GM21737 (cell line): ENCODE measurements around the gene COL20A1.
"Not testable (repeated sequence)": the region's sequence is repeated elsewhere in the genome, so short reads cannot be mapped to it uniquely, and the experiment has no call there.

ENCODE experiments used
- ATAC-seq: cut with Tn5 transposase; IDR thresholded peaks from one replicate; pipeline ENCODE4 v1.9.1; 2021; ENCODE audit warnings: mild to moderate bottlenecking, moderate library complexity; ENCODE audit not compliant: unreplicated experiment

Gene COL20A1

DNA sequence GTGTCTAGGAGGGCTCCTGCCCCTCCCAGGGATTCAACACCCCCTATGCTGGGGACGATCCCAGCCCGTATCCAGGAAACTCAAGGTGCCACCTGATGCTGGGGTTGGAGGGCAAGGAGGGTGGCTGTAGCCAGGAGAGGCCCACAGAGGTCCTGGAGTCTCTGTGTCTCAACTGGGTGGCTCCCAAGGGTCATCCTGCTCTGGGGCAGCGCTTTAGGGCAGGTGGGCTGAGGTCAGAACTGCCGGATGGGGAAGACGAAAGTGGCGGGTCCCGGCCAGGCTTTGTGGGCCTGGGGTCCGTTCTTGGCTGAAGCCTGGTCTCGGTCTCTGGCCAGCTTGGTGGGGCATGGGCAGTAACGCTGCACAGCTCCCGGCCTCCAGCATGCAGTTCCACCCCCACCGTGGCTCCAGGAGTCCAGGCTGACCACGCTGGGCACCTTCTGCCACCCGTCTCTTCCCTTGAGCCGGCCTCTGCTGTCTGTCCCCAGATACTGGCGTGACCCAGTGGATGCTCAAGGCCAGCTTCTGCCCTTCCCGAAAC is 2.8 kb upstream of the COL20A1 start:
- ATAC-seq: no peak

DNA sequence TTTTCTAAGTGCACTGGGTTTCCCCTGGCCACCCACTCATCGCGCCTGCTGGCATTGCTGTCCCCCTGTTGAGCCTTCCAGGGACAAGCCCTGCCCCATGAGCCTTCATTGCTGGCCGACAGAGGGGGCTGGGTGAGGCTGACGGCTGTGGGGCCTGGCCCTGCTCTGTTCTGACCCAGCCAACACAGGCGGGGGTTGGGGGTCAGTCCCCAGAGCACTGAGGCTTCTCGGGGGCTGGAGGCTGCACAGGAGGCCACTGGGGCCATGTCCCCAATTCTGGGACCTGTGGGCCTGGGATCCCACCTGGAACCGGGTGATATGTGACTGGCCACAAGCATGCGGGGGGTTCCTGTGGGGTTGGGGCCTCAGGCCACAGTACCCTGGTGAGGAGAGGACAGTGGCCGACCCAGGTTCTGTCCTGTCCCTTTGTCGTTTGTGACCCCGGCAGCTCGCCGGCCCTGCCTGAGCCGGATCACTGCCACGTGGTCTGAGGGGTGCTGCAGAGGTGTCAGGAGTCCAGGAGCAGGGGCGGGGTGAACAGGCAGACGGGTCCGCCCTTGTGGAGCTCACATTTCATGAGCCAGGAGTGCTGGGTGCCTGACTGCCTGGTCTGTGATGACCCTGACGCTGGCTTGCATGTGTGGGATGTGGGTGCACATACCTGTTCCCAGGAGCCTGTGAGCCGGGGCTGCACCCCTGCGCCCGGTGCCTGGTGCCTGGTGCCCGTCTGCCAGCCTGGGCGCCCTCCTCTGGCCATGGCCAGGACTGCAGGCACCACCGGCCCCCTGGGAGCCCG is 2.1 kb upstream of the COL20A1 start:
- ATAC-seq: no peak

DNA sequence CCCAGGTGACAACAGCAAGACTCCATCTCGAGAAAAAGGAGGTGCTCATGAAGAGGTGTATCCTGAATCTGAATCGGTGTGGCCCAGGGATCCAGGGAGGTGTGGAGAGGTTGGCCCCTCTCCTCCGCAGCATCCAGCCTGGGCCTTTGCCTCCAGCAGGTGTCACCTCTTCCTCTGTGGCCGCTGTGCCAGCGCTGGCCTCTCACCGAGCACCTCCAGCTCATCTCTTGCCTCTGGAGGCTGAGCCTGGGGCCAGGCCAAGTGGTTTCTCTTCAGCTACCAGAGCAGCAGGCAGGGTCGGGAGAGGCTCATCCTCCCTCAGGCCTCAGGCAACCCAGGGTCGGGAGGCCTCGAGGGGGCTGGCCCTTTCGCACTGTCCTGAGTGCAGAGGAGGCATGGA is 1.2 kb upstream of the COL20A1 start:
- no peak for ATAC-seq

DNA sequence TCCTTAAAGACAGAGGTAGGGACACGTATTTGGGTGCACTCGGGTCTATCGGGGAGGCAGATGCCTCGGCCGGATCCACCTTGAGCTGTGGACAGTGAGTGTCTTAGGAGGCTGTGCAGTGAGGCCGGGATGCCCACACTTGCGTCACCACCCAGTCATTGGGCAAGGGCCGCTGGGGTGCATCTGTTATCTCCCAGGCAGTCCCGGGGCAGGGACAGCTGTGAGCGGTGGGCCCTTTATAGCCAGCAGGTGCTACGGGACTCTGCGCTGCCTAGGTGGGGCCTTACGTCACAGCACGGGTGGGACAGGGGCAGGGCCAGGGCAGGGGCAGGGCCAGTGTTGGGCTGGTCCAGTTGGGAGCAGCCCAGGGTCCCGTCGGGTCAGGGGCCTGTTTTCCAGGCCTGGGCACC is 689 bp upstream of the COL20A1 start:
- no peak for ATAC-seq

DNA sequence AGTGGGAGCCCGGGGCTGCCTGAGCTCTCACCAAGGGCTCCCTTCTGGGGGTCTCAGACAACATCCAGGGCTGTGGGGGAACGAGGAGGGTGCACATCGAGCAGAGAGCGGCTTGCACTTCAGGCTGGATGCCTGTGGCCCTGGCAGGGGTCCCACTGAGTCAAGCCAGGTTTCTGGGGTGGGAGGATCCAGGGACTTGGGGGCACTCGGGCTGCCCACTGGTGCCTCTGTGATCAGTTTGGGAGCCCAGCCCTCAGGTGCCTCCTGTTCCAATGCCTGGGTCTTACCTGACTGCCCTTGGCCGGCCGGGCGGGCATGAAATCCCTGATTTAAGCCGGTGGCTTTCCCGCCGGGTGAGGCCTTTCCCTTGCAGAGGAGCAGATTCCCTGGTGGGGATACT is 470 bp downstream of the COL20A1 start:
- no peak for ATAC-seq

DNA sequence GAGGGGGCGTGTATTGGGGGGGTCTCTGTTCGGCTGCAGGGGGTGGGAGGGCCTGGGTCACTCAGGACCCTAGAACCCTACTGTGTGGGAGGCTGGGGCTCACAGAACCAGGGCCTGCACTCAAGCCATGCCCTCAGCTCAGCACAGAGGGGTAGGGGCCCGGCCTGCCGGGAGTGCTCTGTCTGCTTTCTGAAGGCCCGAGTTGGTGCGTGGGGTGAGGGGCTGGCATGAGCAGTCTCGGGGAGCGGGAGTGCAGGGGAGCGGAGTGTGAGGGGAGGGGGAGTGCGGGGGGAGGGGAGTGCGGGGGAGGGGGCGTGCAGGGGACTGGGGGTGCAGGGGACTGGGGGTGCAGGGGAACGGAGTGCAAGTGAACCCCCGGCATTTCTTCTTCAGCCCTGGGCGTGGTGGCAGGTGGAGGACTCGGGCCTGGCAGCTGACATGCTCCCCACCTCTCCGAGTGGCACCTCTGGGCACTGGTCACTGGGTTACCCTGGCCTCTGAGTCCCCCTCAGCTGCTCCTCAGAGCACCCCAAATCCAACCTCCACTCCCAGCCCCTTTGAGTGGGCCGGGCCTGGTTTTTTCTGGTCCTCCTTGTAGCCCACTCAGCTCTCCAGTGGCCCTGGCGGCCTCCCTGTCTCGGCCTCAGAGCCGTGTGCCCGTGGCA is 1.0 kb downstream of the COL20A1 start:
- no peak for ATAC-seq

DNA sequence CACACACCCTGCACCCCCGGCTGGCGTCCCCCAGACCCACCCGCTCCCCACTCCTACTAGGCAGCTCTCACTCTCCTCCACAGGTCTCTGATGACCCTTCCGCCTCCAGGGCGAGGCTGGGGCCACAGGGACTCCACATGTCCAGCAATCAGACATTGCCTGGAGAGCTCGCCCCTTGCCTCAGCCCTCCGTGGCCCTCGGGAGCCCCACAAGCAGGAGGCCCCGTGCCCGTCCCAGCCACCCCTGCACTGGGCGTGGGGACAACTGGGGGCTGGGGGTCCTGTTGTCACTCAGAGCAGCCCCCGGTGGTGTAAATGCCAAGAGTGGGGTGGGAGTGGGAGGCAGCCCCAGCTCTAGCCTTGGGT is 1.5 kb downstream of the COL20A1 start:
- no peak for ATAC-seq

DNA sequence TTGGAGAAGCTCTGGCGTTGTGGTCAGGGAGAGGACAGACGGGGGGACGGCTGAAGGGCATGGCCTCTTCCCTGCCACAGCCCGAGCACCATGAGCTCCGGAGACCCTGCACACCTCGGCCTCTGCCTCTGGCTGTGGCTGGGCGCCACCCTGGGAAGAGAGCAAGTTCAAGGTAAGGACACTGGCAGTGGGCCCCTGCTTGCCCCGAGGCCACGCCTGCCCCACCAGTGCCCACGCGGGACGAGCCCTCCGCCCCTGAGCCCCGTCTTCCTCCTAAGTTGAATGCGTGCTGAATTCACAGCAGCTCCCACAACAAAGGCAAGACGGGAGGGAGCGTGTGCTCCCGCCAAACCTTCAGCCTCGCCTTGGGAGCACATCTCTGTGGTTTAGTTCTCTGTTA is 2.0 kb downstream of the COL20A1 start:
- ATAC-seq: no peak

DNA sequence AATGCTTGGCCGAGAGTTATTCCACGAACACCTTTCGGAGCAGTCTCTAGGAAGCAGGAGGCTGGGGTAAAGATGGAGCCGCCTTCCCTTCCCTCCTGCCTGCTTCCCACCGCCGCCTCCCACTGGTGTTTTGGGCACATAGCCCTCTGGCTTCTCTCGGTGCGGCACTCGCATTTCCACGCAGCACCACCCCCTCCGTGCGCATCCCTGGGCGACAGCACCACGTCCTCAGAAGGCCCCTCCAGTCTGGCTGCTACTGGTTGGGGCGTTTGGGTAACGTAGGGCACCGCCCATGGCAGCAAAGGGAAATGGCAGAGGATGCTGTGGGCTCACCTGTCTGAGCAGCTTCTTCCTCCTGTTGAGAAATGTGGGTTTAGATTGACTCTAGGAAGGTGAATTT is 2.4 kb downstream of the COL20A1 start:
- no peak for ATAC-seq

DNA sequence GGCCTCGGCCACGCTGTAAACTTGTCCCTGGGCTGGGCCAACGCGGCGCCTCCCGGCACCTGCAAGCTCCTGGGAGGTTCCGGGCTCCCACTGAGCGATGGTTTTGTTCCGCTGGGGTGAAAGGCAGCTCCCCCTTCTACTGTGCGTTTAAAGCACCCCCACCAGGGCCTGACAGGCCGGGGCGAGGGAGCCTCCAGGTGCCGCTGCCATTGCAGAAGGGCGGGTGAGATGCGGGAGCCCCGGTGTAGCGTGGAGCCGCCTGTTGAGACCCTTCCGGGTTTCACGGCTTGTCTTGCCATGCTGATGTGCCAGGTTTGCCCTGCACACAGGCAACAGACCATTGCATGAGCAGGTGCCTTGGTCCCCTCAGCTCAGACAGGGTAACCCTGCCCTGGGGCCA is 2.9 kb downstream of the COL20A1 start:
- ATAC-seq: no peak

DNA sequence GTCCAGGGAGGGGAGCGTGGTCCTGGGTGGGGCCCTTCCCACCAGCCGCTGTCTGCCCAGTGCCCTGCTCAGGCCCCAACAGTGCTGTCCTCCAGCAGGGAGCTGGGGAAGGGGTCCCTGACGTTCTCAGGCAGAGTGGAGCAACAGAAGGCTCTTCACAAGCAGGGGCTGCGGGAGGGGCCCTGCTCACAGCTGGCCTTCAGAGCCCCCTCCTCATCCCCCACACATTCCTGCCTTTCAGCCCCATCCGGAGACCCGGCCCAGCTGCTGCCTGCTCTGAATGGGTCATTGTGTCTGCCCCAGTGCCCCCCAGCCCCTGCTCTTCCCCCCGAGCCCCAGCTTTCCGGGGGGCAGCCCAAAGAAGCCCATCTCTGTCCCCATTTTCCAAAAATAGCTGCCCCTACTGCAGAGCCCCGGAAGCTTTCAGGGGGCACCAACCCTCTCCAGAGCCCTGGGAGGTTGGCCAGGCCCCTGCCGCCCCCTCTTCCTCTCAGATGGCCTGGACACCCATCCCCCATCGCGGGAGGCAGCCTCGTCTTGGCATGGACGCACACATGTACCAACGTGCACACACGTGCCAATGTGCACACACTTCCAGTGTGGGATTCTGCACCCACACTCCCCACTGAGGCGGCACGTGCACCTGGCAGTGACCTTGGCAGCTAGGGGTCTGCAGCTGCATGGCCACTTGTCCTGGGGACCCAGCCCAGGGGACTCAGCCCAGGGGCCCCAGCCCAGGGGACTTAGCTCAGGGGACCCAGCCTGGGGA is 3.7 kb downstream of the COL20A1 start:
- no peak for ATAC-seq

DNA sequence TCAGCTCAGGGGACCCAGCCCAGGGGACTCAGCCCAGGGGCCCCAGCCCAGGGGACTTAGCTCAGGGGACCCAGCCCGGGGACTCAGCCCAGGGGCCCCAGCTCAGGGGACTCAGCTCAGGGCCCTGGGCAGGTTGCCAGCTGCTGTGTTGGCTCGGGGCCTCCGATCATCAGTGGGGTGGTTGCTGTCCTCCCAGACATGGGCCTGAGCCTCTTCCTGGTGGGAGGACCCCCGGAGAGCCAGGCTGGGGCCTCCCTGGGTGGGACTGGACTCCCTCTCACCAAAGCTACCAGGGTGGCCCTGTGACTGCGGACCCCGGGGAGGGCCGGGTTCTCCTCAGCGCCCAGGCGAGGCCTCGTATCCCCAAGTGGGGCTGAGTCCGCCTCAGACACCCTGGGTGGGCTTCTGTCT is 4.4 kb downstream of the COL20A1 start:
- ATAC-seq: no peak

DNA sequence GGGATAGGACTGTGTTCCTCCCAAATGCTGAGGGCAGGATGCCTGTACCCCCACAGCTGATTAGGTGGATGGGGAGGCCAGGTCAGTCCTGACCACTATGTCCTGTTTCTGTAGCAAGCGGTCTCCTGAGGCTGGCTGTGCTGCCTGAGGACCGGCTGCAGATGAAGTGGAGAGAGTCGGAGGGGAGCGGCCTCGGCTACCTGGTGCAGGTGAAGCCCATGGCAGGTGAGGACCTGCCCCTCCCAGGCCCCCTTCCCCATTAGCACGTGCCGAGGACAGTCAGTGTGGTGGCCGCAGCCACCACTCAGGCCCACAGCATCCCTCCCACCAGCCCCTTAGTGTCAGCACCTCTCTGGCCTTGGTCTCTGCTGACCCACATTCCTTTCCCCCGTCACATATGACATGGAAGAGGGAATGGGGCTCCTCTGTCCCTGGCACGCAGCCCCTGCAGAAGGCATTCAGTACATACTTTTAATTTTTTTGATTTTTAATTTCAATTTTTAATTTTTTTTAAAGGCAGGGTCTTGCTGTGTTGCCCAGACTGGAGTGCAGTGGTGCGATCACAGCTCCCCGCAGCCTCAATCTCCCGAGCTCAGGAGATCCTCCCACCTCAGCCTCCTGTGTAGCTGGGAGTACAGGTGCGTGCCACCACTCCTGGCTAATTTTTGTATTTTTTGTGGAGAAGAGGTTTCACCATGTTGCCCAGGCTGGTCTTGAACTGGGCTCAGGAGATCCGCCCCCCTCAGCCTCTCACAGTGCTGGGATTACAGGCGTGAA is 5.0 kb downstream of the COL20A1 start:
- ATAC-seq: no peak

DNA sequence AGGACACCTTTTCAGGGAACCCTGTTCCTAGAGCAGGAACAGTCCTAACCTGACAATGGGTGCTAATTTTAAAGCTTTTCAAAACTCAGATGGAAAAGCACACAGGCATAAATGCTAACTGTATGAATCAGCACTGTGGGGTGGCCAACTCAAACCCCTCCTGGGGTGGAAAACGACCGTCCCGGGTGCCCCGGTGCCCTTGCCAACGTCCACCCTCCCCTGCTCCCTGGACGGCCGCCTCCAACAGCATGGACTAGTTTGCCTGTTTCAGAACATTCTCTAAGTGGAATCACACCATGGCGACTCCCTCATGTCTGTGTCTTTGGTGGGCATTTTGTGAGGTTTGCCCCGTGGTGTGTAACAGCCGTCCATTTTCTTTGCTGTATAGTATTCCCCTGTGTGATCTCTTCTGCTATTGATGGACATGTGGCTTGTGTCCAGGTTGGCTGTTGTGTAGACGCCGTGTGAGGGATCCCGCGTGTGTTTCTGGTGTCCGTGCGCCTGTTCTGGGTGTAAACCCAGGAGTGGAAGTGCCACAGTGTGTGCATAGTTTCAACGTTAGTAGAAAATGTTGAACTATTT is 5.8 kb downstream of the COL20A1 start:
- no peak for ATAC-seq

DNA sequence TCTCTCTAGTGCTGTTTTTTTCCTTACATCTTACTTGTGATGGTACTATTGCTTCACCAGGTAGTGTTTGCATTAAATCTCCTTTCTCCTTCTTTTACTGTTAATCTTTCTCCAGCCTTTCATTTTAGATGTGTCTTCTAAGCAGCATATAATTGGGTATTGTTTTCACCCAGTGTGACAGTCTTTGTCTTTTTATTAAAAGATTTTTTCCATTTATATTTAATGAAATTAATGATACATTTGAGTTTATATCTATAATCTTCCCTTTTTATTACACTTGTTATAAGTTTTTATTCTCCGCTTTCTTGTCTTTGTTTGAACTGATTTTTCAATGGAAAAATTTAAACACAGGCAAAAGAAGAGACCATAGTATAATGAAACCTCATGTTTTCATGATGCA is 8.7 kb downstream of the COL20A1 start:
- ATAC-seq: no peak

DNA sequence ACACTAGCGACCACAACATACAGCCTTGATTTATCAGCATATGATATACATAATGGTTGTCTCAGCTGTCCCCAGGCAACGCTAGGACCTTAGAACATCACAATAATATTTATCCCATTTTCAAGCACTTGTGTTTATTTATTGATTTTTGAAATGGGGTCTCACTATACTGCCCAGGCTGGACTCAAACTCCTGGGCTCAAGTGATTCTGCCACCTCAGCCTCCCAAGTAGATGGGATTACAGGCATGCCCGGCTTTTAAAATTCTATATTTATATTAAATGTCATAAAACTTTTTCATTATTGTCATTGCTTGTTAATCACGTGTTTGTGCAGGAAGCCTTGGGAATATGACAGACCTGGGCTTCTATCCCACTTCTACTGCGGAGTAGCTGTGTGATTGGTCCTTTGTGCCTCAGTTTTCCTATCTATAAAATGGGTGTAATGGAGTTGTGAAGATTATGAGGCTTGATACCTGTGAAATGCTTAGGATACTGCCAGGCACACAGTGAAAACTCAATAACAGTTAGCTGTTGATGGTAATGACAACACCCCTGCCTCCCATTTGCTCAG is 10.2 kb downstream of the COL20A1 start:
- no peak for ATAC-seq

DNA sequence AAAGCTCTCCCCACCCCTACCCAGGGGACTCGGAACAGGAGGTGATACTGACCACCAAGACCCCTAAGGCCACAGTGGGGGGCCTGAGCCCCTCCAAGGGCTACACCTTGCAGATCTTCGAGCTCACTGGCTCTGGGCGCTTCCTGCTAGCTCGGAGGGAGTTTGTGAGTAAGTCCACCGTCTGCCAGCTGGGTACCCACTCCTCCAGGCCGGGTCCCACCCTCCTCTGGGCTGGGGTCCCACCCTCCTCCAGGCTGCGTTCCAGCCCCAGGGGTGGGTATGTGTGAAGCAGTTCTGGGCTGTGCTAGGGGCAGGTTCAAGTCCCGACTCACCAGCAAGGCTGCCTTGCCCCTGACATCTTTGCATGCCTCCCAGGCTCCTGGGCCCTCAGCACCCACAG is 12.4 kb downstream of the COL20A1 start:
- ATAC-seq: no peak

DNA sequence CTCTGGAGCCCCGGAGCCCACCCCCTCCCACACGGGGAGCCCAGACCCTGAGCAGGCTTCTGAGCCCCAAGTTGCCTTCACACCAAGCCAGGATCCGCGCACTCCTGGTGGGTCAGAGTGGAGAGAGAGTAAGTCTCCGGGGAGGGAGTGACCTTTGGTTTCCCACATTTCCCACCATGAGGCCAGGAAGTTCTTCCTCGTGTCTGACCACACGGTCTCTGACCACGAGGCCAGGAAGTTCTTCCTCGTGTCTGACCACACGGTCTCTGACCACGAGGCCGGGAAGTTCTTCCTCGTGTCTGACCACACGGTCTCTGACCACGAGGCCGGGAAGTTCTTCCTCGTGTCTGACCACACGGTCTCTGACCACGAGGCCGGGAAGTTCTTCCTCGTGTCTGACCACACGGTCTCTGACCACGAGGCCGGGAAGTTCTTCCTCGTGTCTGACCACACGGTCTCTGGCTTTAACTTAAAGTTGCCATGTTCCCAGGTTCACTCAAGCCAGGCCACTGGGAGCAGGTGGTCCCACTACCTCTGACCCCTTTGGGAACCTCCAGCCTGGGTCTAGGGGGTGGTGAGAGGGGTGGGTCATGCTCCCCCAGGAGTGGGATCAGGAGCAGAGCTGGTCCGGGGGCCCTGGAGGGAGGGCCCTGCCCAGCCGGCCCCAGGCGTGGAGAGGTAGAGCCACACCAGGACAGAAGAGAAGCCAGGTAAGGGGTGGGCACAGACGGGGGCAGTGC is 13.1 kb downstream of the COL20A1 start:
- ATAC-seq: not testable (repeated sequence)

DNA sequence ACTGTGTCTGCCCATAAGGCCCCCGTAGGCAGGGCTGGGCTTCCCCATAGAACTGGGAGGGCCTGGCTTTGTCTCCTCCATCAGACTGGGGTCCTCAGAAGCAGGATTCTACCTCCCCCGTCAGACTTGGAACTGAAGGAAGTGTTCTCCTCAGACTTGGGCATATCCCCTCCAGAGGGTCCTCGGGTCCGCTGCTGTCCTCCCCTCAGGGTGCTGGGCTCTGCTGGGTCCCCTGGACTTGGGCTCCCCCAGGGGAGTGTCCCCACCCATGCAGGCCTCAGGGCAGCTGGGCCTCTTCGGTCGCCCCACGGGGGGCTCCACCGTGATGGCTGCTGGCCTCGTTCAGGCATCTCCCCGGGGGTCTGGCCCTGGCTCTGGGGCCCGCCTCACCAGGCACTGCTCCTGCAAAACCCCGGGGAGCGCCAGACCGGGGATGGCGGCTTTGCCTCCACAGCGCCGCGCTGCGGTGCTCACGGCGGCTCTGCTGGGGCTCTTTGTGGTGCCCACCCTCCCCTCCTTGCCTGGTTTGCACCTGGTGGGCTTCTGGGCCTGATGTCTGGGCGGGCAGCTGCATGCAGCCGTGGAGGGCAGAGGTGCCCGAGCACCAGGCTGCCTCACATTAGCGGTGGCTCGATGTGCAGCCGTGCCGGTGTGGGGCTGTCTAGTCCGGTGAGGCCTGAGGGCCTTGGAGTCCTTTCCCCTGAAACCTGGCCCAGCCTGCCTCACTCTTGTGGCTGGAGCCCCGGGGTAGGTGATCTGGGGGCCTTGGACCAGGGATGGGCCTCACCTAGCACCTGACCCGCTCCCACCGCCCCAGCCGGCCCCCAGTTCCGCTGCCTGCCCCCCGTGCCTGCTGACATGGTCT is 13.9 kb downstream of the COL20A1 start:
- no peak for ATAC-seq
